HEK293 (cell line): Measurements from ENCODE around the gene CECR2.

Source experiments
- HOXC10 ChIP-seq: sonication (generic); formaldehyde crosslinking; IDR thresholded peaks from 2 replicates; pipeline ENCODE4 v1.8.1; 2023; ENCODE audit warnings: mild to moderate bottlenecking, missing genetic modification reagents
- TCF7L2 ChIP-seq: IDR thresholded peaks from 2 replicates; pipeline ENCODE4 v1.6.1; 2011; ENCODE audit warnings: low read depth, mild to moderate bottlenecking, inconsistent platforms, low read length, moderate library complexity, borderline replicate concordance
- ZBTB8A ChIP-seq: fragments of 450-650 bp; formaldehyde crosslinking; IDR thresholded peaks from 2 replicates; pipeline ENCODE4 v1.5.1; 2016; ENCODE audit warnings: missing biosample characterization, missing genetic modification characterization
- ZFP37 ChIP-seq: fragments of 450-650 bp; formaldehyde crosslinking; IDR thresholded peaks from 2 replicates; pipeline ENCODE4 v1.5.1; 2016; ENCODE audit warnings: missing biosample characterization, missing genetic modification characterization
- ZNF10 ChIP-seq: fragments of 450-650 bp; formaldehyde crosslinking; IDR thresholded peaks from 2 replicates; pipeline ENCODE4 v1.5.1; 2017; ENCODE audit warnings: missing biosample characterization, missing genetic modification characterization
- ZNF501 ChIP-seq: fragments of 450-650 bp; formaldehyde crosslinking; IDR thresholded peaks from 2 replicates; pipeline ENCODE4 v1.5.1; 2016; ENCODE audit warnings: missing biosample characterization, missing genetic modification characterization
- ZSCAN16 ChIP-seq: fragments of 450-650 bp; formaldehyde crosslinking; IDR thresholded peaks from 2 replicates; pipeline ENCODE4 v1.5.1; 2016; ENCODE audit warnings: missing biosample characterization, missing genetic modification characterization
- ZSCAN30 ChIP-seq: fragments of 450-650 bp; IDR thresholded peaks from 2 replicates; pipeline ENCODE4 v1.5.1; 2018; ENCODE audit warnings: missing biosample characterization, mild to moderate bottlenecking, missing genetic modification characterization, moderate library complexity
- TF ChIP-seq, protein P1 (sequence below): fragments of 450-650 bp; formaldehyde crosslinking; IDR thresholded peaks from 2 replicates; pipeline ENCODE4 v1.5.1; 2016; ENCODE audit warnings: missing biosample characterization, missing genetic modification characterization

DNA sequence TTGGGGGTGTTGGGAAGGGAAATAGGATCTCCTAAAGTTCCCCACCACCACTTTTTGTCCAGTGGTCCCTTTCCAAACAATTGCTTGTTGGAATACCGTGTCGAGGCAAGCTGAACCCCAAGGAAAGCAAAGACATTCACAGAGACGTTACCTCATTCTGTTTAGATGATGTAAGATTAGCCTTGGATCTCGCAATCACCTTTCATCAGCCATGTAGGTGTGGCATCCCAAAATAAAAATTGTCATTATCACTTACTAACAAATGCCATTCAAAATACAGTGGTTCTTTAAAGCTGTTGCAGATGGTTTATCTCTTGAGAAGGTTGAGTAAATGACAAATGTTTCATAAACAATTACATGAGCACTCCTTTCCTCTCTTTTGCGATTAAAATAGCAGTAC is 107.6 kb downstream of the CECR2 start:
- TF ChIP-seq HOXC10 (CRISPR knock-in tag): no peak
- TF ChIP-seq ZBTB8A: no peak
- no peak for TF ChIP-seq TCF7L2
- no peak for TF ChIP-seq ZSCAN30 (tag by site-specific recombination)
- TF ChIP-seq ZSCAN16 (tag by site-specific recombination): no peak
- TF ChIP-seq, protein P1, sequence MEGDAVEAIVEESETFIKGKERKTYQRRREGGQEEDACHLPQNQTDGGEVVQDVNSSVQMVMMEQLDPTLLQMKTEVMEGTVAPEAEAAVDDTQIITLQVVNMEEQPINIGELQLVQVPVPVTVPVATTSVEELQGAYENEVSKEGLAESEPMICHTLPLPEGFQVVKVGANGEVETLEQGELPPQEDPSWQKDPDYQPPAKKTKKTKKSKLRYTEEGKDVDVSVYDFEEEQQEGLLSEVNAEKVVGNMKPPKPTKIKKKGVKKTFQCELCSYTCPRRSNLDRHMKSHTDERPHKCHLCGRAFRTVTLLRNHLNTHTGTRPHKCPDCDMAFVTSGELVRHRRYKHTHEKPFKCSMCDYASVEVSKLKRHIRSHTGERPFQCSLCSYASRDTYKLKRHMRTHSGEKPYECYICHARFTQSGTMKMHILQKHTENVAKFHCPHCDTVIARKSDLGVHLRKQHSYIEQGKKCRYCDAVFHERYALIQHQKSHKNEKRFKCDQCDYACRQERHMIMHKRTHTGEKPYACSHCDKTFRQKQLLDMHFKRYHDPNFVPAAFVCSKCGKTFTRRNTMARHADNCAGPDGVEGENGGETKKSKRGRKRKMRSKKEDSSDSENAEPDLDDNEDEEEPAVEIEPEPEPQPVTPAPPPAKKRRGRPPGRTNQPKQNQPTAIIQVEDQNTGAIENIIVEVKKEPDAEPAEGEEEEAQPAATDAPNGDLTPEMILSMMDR: no peak
- no peak for TF ChIP-seq ZNF501
- no peak for TF ChIP-seq ZFP37 (tag by site-specific recombination)
- TF ChIP-seq ZNF10 (tag by site-specific recombination): no peak
